Measurements from ENCODE around the gene ECEL1. TPM values are rescaled to one million over a fixed set of nuclear protein-coding genes. Genes with fewer than 3 reads are reported as not detected.

Gene ECEL1
- total and polyA plus RNA-seq, 12 donors = 3.9 to 31.7 (median 7.3) TPM

DNA sequence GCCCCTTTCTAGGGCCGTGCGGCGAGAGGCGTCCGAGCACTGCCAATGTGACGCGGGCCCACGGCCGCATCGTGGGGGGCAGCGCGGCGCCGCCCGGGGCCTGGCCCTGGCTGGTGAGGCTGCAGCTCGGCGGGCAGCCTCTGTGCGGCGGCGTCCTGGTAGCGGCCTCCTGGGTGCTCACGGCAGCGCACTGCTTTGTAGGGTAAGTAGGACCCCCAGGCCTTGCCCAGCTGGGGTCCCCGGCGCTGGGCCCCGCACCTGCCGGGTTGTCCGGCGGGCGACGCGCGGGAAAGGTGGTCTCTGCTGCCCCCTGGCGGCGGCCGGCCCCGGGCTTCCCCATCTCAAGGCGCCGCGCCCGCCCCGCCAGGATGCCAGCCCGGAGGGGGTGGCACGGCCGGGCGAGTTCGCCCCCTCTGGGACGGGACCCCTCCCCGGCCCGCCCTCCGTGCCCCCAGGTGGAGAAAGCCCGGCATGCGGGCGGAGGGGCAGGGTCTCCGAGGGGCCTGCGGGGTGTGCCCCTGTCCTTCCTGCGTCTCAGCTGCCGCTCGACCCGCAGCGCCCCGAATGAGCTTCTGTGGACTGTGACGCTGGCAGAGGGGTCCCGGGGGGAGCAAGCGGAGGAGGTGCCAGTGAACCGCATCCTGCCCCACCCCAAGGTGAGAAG is 34.5 kb upstream of the ECEL1 start:
- TF ChIP-seq, protein P1, sequence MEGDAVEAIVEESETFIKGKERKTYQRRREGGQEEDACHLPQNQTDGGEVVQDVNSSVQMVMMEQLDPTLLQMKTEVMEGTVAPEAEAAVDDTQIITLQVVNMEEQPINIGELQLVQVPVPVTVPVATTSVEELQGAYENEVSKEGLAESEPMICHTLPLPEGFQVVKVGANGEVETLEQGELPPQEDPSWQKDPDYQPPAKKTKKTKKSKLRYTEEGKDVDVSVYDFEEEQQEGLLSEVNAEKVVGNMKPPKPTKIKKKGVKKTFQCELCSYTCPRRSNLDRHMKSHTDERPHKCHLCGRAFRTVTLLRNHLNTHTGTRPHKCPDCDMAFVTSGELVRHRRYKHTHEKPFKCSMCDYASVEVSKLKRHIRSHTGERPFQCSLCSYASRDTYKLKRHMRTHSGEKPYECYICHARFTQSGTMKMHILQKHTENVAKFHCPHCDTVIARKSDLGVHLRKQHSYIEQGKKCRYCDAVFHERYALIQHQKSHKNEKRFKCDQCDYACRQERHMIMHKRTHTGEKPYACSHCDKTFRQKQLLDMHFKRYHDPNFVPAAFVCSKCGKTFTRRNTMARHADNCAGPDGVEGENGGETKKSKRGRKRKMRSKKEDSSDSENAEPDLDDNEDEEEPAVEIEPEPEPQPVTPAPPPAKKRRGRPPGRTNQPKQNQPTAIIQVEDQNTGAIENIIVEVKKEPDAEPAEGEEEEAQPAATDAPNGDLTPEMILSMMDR (IDR thresholded peaks at IDR 0.05) = peak; percentile 30 to 95 (median 70)
- TF ChIP-seq POLR2A (IDR thresholded peaks at IDR 0.05) = no peak
- peak in 4 of 7 donors; percentile 41 to 66 (median 61) for DNase-seq

DNA sequence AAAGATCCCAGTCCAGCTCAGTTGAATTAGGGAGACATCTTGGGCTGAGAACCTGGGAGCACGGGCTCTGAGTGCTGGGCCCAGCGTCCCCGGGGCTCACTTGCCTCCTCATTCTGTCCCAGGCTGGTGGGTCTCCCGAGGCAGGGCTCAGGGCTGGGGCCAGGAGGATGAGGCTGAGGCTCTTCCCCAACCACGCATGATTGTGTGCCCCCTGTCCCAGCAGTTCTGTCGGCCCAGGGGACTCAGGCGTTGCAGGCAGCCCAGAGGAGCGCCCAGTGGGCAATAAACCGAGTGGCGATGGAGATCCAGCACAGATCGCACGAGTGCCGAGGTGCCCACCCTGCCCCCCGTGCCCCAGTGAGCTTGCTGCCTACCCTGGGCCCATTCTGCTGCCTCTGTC is 33.5 kb upstream of the ECEL1 start:
- 89 to 97% (median 94%) methylated on average over 5 to 14 of the region's 14 CpGs for WGBS, 4 donors
- no peak overlapping the region for H3K27ac ChIP-seq
- no peak for DNase-seq
- no peak overlapping the region for H3K4me3 ChIP-seq
- intact Hi-C loops (cut with DNase I) = loop anchor here (2.0 to 10.0 kb wide), 2 partner anchors 74 to 616 kb away; no protein-coding TSS in a partner anchor
- TF ChIP-seq, protein P1 (IDR thresholded peaks at IDR 0.05) = no peak
- TF ChIP-seq POLR2A (IDR thresholded peaks at IDR 0.05) = no peak
- H3K4me1 ChIP-seq (replicated peaks in 1 of 2) = peaks cover 7 to 23% of the 10 kb centered on the region in 2 donors
- no peaks in the 10 kb centered on the region for H3K9me3 ChIP-seq (replicated peaks in 1 of 3)
- no peaks in the 10 kb centered on the region for H3K36me3 ChIP-seq (replicated peaks in 1 of 2)
- peaks cover 36% of the 10 kb centered on the region for H3K27me3 ChIP-seq

More for the DNA sequence above, 34.5 kb upstream of the ECEL1 start:
- Histone ChIP-seq H3K9me3 (replicated peaks in 1 of 3) (no peaks in the 10 kb centered on the region), H3K36me3 (replicated peaks in 1 of 2) (no peaks in the 10 kb centered on the region), H3K27me3 (peaks cover 36% of the 10 kb centered on the region), H3K4me3 (peak overlapping the region in 1 of 4 donors; percentile 29), H3K4me1 (replicated peaks in 1 of 2) (peaks cover 7 to 23% of the 10 kb centered on the region in 2 donors), H3K27ac (no peak overlapping the region)
- WGBS, 4 donors = 0 to 8% (median 6%) methylated on average over 12 to 66 of the region's 66 CpGs; no CpG with 5 or more reads in 1 of the 4 donors
- intact Hi-C loops (cut with DNase I) = loop anchor here (2.0 to 10.0 kb wide), 3 partner anchors 75 to 617 kb away; no protein-coding TSS in a partner anchor

DNA sequence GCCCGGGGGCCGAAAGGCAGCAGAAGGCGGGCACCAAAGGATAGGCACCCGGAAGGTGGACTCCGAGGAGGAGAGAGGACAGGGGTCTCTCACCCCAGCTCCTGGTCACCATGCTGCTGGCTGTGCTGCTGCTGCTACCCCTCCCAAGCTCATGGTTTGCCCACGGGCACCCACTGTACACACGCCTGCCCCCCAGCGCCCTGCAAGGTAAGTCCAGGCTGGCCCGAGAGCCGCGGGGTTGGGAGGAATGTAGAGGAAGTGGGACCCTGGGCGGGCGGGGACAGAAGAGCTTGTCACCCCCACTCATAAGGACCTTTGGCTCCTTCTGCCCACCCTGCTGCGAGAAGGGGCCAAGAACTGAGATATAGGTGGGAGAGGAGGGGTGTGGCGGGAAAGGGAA is 32.9 kb upstream of the ECEL1 start:
- intact Hi-C loops (cut with DNase I) = loop anchor here (2.0 to 10.0 kb wide), 2 partner anchors 74 to 616 kb away; no protein-coding TSS in a partner anchor
- DNase-seq = no peak
- Histone ChIP-seq H3K4me1 (replicated peaks in 1 of 2) (peaks cover 5 to 23% of the 10 kb centered on the region in 2 donors), H3K9me3 (replicated peaks in 1 of 3) (no peaks in the 10 kb centered on the region), H3K27ac (no peak overlapping the region), H3K27me3 (peaks cover 36% of the 10 kb centered on the region), H3K4me3 (no peak overlapping the region), H3K36me3 (replicated peaks in 1 of 2) (no peaks in the 10 kb centered on the region)
- no peak for TF ChIP-seq POLR2A (IDR thresholded peaks at IDR 0.05)
- TF ChIP-seq, protein P1 (IDR thresholded peaks at IDR 0.05) = no peak
- 73 to 82% (median 77%) methylated on average over 13 to 15 of the region's 15 CpGs for WGBS, 4 donors

DNA sequence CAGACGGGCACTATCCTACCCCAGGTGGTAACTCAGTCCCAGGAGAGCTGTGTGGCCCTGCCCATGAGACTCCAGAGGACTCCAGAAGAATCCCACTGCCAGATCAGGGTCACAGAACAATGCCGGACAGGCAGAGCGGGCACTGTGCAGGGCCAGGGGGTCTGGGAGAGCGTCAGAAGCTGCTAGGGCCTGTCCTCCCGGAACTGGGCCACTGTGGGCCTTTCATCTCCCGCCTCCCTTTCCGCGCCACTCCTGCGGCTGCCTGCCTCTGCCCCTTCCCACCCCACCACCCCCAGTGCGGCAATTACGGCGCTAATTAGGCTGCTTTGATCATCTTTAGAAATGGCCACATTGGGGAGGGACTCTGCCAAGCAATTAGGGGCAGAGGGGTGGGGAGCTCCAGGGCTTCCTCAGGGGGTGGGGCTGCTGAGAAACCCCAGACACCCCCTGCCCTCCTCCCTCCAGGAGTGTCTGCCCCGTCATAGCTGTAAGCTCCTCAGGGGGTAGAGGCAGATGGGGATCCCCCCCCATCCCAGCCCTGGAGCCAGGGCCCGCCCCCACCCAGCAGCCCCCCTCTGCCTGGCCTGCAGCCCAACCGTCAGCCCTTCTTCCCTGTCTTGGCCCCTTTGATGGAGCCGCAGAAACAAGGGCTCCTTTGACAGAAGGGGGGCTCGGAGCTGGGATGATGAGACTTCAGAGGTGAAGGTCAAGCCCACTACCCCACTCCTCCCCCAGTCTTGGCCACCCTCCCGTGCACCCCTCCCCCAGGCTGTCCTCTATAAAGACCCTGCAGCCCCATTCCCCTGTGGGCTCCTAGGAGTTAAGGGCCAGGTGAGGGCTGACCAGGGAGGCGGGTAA is 32.2 kb upstream of the ECEL1 start, which contains the start of gene PRSS56:
PRSS56 (plus strand) TSS at position 808 of the 858 bp plus-strand sequence. CDS start 211 bp downstream, outside the sequence.
- 69 to 84% (median 79%) methylated on average over 11 to 19 of the region's 19 CpGs for WGBS, 4 donors
- intact Hi-C loops (cut with DNase I) = loop anchor here (2.0 to 10.0 kb wide), 3 partner anchors 73 to 615 kb away; no protein-coding TSS in a partner anchor
- Histone ChIP-seq H3K9me3 (replicated peaks in 1 of 3) (no peaks in the 10 kb centered on the region), H3K4me3 (no peak within 1 kb of the TSS), H3K36me3 (replicated peaks in 1 of 2) (no peaks in the 10 kb centered on the region), H3K27ac (no peak within 1 kb of the TSS), H3K27me3 (peaks cover 36% of the 10 kb centered on the region), H3K4me1 (replicated peaks in 1 of 2) (peaks cover 0 to 23% of the 10 kb centered on the region in 2 donors)
- DNase-seq = no peak
- TF ChIP-seq, protein P1 (IDR thresholded peaks at IDR 0.05) = no peak
- no peak for TF ChIP-seq POLR2A (IDR thresholded peaks at IDR 0.05)
